Tibial nerve (tissue), 4 donors: ENCODE results near the gene KARS1. TPM values are rescaled to one million over a fixed set of nuclear protein-coding genes. Genes with fewer than 3 reads are reported as not detected.

Experiments used
- DNase-seq, 2 donors: peaks; one replicate each; pipeline ENCODE4 v3.0.0-alpha.2; 2019; ENCODE audit warnings: low spot score in 2 of 2
- H3K27ac ChIP-seq, 4 donors: fragments of 200-600 bp; sonication (generic) in 3 of 4; one replicate each; pipeline ENCODE4 v1.5.1; 2017 to 2019; ENCODE audit warnings: mild to moderate bottlenecking in 1 of 4
- H3K27me3 ChIP-seq, 2 donors: fragments of 200-600 bp; sonication (generic) in 1 of 2; one replicate each; pipeline versions ENCODE4 v1.5.1 to v1.6.0; 2017 to 2019
- H3K36me3 ChIP-seq, 3 donors: fragments of 200-600 bp; sonication (generic); one replicate each; pipeline ENCODE4 v1.5.1; 2018 to 2019
- H3K4me1 ChIP-seq, 4 donors: fragments of 200-600 bp; sonication (generic) in 3 of 4; one replicate each; pipeline ENCODE4 v1.5.1; 2017 to 2019
- H3K4me3 ChIP-seq, 4 donors: fragments of 200-600 bp; sonication (generic) in 3 of 4; one replicate each; pipeline ENCODE4 v1.5.1; 2017 to 2019; ENCODE audit warnings: mild to moderate bottlenecking in 1 of 4, moderate library complexity in 1 of 4
- H3K9me3 ChIP-seq, 4 donors: fragments of 200-600 bp; sonication (generic) in 3 of 4; one replicate each; pipeline ENCODE4 v1.5.1; 2017 to 2019
- CTCF ChIP-seq, 5 experiments: fragments of 200-600 bp in 3 of 5; fragments of 450-650 bp in 2 of 5; sonication (generic) in 3 of 5; IDR thresholded peaks; one replicate each; pipeline ENCODE4 v1.5.1; 2016 to 2019; ENCODE audit warnings: antibody characterized with exemption in 5 of 5, mild to moderate bottlenecking in 3 of 5, moderate library complexity in 2 of 5
- EP300 ChIP-seq, 2 donors: sonication (generic); formaldehyde crosslinking; IDR thresholded peaks; one replicate each; pipeline ENCODE4 v1.6.1; 2017; ENCODE audit warnings: antibody characterized with exemption in 2 of 2, mild to moderate bottlenecking in 1 of 2
- POLR2A ChIP-seq, 2 donors: fragments of 450-650 bp; IDR thresholded peaks; one replicate each; pipeline ENCODE4 v1.6.1; 2017; ENCODE audit warnings: antibody characterized with exemption in 2 of 2, mild to moderate bottlenecking in 2 of 2, moderate library complexity in 2 of 2
- WGBS, 2 donors: methylation state at CpG; one replicate each; pipeline ENCODE4 v1.1.5; 2018; 5-methylcytosine and 5-hydroxymethylcytosine counted together
- total RNA-seq, 4 donors: library from RNA; depleted of rRNA; stranded (reverse); fragments of >200 nt; gene quantifications; one replicate each; pipeline ENCODE4 v1.1.0, GENCODE V29; 2016

The KARS1 gene
- total RNA-seq, 4 donors from 2014 or later: 75.5 to 104 (median 93.5) TPM

- H3K4me1 ChIP-seq: peaks cover 0 to 10% (median 0%) of the 10 kb centered on the region in 4 donors
- 89 to 90% methylated on average over 4 of the region's 4 CpGs for WGBS, 2 donors
- no peak for DNase-seq
These were observed 29.4 kb upstream of the KARS1 start, which contains the start of gene CPHXL2 for GRCh38 chr16:75676909-75677308. TSS of gene CPHXL2 (minus strand) at chr16:75677009. CDS start at chr16:75676999, 10 bp downstream.

GRCh38 chr16:75667503-75667902 lies 20.0 kb upstream of the KARS1 start:
- TF ChIP-seq EP300 (IDR thresholded peaks at IDR 0.05) (no peak), CTCF (IDR thresholded peaks at IDR 0.05) (no peak), POLR2A (IDR thresholded peaks at IDR 0.05) (no peak)

More at GRCh38 chr16:75676909-75677308, 29.4 kb upstream of the KARS1 start, which contains the start of gene CPHXL2:
- Histone ChIP-seq H3K4me3 (no peak within 1 kb of the TSS), H3K9me3 (no peaks in the 10 kb centered on the region), H3K36me3 (no peaks in the 10 kb centered on the region), H3K27me3 (no peaks in the 10 kb centered on the region), H3K27ac (no peak within 1 kb of the TSS)
- TF ChIP-seq EP300 (IDR thresholded peaks at IDR 0.05) (no peak), CTCF (IDR thresholded peaks at IDR 0.05) (no peak), POLR2A (IDR thresholded peaks at IDR 0.05) (no peak)

GRCh38 chr16:75660726-75661302 lies 13.3 kb upstream of the KARS1 start:
- Histone ChIP-seq H3K4me3 (no peak overlapping the region), H3K9me3 (no peaks in the 10 kb centered on the region), H3K36me3 (peaks cover 0 to 62% (median 8%) of the 10 kb centered on the region in 3 donors), H3K27ac (no peak overlapping the region), H3K27me3 (no peaks in the 10 kb centered on the region), H3K4me1 (peaks cover 0 to 8% (median 0%) of the 10 kb centered on the region in 4 donors)
- whole genome bisulfite sequencing, 2 donors: 73 to 81% methylated on average over 4 of the region's 4 CpGs
- TF ChIP-seq POLR2A (IDR thresholded peaks at IDR 0.05) (no peak), EP300 (IDR thresholded peaks at IDR 0.05) (no peak), CTCF (IDR thresholded peaks at IDR 0.05) (no peak)
- no peak for DNase-seq

More at GRCh38 chr16:75667503-75667902, 20.0 kb upstream of the KARS1 start:
- Histone ChIP-seq H3K4me3 (no peak overlapping the region), H3K27me3 (no peaks in the 10 kb centered on the region), H3K4me1 (no peaks in the 10 kb centered on the region), H3K36me3 (peaks cover 0 to 4% (median 0%) of the 10 kb centered on the region in 3 donors), H3K9me3 (no peaks in the 10 kb centered on the region), H3K27ac (no peak overlapping the region)
- DNase-seq: no peak

- H3K27ac ChIP-seq: no peak overlapping the region
These were observed 12.9 kb upstream of the KARS1 start for GRCh38 chr16:75660321-75660720.

More at GRCh38 chr16:75660321-75660720, 12.9 kb upstream of the KARS1 start:
- no peak for DNase-seq
- Histone ChIP-seq H3K4me3 (no peak overlapping the region), H3K9me3 (no peaks in the 10 kb centered on the region), H3K36me3 (peaks cover 0 to 67% (median 13%) of the 10 kb centered on the region in 3 donors), H3K4me1 (peaks cover 0 to 8% (median 0%) of the 10 kb centered on the region in 4 donors), H3K27me3 (no peaks in the 10 kb centered on the region)
- 90 to 97% methylated on average over 6 of the region's 6 CpGs for WGBS, 2 donors
- TF ChIP-seq POLR2A (IDR thresholded peaks at IDR 0.05) (no peak), EP300 (IDR thresholded peaks at IDR 0.05) (no peak), CTCF (IDR thresholded peaks at IDR 0.05) (no peak)
